BE2C (cell line): ENCODE data around the gene ARID5B.
A peak's percentile ranks its signal among the peaks of the same experiment; 100 is the strongest.

Experiments
- DNase-seq: peaks from one replicate; pipeline ENCODE4 v3.0.0-alpha.2; 2020
- H3K27me3 ChIP-seq: fragments of 250-450 bp; sonication (Bioruptor Pico); 2 replicates; pipeline ENCODE4 v1.5.1; 2020; ENCODE audit warnings: mild to moderate bottlenecking
- H3K36me3 ChIP-seq: fragments of 250-450 bp; sonication (Bioruptor Pico); 2 replicates; pipeline ENCODE4 v1.5.1; 2020; ENCODE audit warnings: mild to moderate bottlenecking
- H3K4me1 ChIP-seq: fragments of 250-450 bp; sonication (Bioruptor Pico); 2 replicates; pipeline ENCODE4 v1.5.1; 2020
- H3K4me3 ChIP-seq: 2 replicates; pipeline ENCODE4 v1.5.1; 2011; ENCODE audit warnings: low read depth, low read length
- H3K9me3 ChIP-seq: fragments of 250-450 bp; sonication (Bioruptor Pico); 2 replicates; pipeline ENCODE4 v1.5.1; 2020
- TF ChIP-seq, protein P1 (sequence below): IDR thresholded peaks from 2 replicates; pipeline ENCODE4 v1.5.1; 2012; ENCODE audit warnings: mild to moderate bottlenecking, low read depth, low read length

Gene ARID5B

DNA sequence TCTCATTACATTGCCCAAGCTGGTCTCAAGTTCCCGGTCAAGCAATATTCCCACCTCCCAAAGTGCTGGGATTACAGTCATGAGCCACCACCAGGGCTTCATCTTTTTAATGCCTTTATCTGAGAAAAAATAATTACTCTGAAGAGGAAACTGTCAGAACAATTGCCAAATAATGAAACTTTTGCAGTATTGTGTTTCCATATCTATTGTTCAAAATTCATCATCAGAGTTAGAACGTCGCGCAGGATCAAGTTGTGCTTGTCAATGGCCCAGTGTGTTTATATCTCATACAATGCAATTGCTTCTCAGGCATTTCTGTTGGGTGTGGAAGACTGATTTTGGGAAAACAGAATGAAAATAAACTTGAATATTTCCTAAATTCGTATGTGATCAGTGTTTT lies 143.1 kb downstream of the ARID5B start:
- no peaks in the 10 kb centered on the region for H3K9me3 ChIP-seq
- no peak overlapping the region for H3K4me3 ChIP-seq
- peaks cover 31% of the 10 kb centered on the region for H3K4me1 ChIP-seq
- no peaks in the 10 kb centered on the region for H3K27me3 ChIP-seq
- TF ChIP-seq, protein P1, sequence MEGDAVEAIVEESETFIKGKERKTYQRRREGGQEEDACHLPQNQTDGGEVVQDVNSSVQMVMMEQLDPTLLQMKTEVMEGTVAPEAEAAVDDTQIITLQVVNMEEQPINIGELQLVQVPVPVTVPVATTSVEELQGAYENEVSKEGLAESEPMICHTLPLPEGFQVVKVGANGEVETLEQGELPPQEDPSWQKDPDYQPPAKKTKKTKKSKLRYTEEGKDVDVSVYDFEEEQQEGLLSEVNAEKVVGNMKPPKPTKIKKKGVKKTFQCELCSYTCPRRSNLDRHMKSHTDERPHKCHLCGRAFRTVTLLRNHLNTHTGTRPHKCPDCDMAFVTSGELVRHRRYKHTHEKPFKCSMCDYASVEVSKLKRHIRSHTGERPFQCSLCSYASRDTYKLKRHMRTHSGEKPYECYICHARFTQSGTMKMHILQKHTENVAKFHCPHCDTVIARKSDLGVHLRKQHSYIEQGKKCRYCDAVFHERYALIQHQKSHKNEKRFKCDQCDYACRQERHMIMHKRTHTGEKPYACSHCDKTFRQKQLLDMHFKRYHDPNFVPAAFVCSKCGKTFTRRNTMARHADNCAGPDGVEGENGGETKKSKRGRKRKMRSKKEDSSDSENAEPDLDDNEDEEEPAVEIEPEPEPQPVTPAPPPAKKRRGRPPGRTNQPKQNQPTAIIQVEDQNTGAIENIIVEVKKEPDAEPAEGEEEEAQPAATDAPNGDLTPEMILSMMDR: no peak
- no peak for DNase-seq
- H3K36me3 ChIP-seq: no peaks in the 10 kb centered on the region

DNA sequence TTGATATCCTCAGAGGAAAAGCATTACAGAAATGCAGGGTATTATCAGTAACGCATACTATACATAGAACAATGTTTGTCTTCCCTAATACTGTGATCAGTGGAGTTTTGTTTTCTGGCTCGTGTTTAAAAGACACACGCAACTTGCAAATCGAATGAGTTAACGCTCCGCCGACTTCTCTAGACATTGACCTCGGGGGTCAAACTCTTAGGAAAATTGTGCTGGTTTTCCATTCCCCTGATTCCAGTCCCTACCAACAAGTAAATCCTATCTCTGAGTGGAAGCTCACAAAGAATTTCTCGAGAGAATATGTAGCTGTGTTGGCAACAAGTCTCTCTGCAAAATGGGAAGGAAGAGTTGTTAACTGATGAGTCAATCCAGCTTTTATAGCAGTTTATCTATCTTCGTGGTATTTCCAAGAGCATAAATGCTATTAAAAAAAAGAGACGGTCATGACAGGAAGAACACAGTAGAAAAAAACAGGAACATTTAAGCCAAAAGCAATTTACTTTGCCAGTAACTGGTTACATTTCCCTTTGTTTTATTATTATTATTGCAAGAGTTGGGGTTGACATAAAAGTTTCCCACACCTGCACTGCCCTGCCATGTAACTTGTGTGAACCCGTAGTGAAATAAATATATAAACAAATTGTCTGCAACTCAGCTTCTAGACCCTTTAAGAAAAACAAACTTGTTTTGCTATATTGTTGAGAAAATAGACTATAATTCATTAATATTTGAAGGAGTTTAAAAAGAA lies 144.4 kb downstream of the ARID5B start:
- peaks cover 36% of the 10 kb centered on the region for H3K4me1 ChIP-seq

DNA sequence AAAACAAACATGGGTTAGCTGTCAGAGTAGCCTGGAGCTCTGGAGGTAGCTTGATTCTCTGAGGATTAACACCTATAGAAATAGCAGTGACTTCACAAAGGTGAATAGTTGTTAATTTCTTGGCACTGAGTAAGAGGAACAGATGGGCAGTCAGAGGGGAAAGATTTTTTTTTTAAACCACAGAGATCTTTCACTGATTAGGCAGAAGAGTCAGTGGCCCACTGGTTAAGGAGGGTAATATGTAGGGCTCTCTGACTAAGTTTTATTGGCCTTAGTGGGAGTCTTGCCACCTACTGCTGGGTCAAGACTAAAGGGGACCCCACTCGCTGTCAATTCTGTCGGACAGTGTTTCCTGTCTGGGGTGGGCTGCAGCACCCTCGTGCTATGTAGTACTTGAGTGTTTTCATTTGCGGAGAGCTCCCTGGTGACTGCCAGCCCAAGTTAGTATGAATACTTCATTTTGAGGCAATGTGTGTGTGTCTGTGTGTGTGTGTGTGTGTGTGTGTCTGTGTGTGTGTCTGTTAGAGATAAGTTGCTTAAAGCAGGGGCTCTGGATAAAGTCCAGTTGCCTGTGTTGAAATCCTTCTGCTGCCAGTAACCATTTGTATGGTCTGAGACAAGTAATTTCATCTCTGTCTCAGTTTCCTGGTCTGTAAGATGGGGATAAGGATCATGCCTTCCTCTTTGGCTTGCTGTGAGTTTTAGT lies 145.2 kb downstream of the ARID5B start:
- Histone ChIP-seq H3K9me3 (no peaks in the 10 kb centered on the region), H3K36me3 (no peaks in the 10 kb centered on the region), H3K4me3 (no peak overlapping the region), H3K27me3 (no peaks in the 10 kb centered on the region), H3K4me1 (peaks cover 36% of the 10 kb centered on the region)
- peak; percentile 24 for DNase-seq
- TF ChIP-seq, protein P1: no peak

More for the DNA sequence above, 144.4 kb downstream of the ARID5B start:
- no peak for DNase-seq
- no peaks in the 10 kb centered on the region for H3K27me3 ChIP-seq
- TF ChIP-seq, protein P1: no peak
- no peak overlapping the region for H3K4me3 ChIP-seq
- H3K36me3 ChIP-seq: no peaks in the 10 kb centered on the region
- H3K9me3 ChIP-seq: no peaks in the 10 kb centered on the region

DNA sequence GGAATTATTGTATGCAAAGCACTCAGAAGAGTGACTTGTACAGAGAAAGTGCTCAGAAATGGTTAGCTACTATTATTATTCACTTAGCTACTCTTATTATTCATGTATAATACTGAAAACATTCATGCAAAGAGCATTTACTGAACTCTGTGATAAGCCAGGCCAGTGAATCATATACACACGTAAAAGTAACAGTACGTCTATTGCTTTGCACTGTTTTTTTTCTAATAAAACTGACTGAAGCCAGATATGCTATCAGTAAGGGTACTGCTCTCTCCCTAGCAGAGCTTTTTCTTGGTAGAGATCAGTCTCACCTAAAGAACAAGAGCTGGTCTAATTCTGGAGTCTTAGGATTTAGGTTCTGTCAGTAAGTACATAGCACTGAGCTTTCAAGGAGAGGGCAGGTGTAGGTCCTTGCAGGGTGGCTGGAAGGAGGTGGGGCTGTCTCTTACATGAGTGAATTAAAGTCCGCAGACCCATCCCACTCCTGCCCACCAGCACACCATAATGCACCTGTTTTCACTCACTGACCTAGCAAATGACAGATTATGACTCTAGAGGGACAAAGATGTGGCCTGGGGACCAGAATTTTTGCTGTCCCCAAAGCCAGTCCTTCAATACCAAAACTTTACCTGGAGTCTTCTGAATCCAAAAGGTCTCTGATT lies 145.9 kb downstream of the ARID5B start:
- H3K36me3 ChIP-seq: peaks cover 3% of the 10 kb centered on the region; the same call in 1 of the 2 replicates
- DNase-seq: no peak
- no peaks in the 10 kb centered on the region for H3K27me3 ChIP-seq
- TF ChIP-seq, protein P1: no peak
- H3K4me1 ChIP-seq: peaks cover 36% of the 10 kb centered on the region
- H3K9me3 ChIP-seq: no peaks in the 10 kb centered on the region
- no peak overlapping the region for H3K4me3 ChIP-seq

DNA sequence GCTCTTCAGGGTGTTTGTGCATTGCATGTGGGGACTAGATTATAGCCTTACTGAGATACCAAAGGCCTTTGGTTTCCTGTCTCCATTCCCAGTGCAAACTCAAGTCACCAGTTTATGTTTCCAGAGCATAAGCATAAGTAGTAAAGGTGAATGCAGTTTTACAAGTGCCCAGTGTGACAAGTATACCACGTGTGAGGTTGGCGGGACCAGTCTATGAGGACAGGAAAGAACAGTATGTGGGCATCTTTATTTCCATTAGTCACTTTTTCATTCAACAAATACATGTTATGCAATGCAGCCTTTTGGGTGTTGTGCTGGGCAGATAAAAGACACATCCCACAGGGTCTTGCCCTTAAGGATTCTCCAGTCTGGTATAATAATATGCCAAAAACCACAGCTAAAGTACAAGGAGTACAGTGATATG lies 146.5 kb downstream of the ARID5B start:
- peaks cover 36% of the 10 kb centered on the region for H3K4me1 ChIP-seq
- no peak overlapping the region for H3K4me3 ChIP-seq
- H3K9me3 ChIP-seq: no peaks in the 10 kb centered on the region
- H3K36me3 ChIP-seq: peaks cover 9% of the 10 kb centered on the region
- TF ChIP-seq, protein P1: no peak
- H3K27me3 ChIP-seq: no peaks in the 10 kb centered on the region
- no peak for DNase-seq
